ENCODE data around the gene PSMB2.
A peak's percentile ranks its signal among the peaks of the same experiment; 100 is the strongest.

PSMB2 gene

GRCh38 chr1:35675773-35676172 is 34.4 kb upstream of the PSMB2 start (continued):
- TF ChIP-seq, protein P1, sequence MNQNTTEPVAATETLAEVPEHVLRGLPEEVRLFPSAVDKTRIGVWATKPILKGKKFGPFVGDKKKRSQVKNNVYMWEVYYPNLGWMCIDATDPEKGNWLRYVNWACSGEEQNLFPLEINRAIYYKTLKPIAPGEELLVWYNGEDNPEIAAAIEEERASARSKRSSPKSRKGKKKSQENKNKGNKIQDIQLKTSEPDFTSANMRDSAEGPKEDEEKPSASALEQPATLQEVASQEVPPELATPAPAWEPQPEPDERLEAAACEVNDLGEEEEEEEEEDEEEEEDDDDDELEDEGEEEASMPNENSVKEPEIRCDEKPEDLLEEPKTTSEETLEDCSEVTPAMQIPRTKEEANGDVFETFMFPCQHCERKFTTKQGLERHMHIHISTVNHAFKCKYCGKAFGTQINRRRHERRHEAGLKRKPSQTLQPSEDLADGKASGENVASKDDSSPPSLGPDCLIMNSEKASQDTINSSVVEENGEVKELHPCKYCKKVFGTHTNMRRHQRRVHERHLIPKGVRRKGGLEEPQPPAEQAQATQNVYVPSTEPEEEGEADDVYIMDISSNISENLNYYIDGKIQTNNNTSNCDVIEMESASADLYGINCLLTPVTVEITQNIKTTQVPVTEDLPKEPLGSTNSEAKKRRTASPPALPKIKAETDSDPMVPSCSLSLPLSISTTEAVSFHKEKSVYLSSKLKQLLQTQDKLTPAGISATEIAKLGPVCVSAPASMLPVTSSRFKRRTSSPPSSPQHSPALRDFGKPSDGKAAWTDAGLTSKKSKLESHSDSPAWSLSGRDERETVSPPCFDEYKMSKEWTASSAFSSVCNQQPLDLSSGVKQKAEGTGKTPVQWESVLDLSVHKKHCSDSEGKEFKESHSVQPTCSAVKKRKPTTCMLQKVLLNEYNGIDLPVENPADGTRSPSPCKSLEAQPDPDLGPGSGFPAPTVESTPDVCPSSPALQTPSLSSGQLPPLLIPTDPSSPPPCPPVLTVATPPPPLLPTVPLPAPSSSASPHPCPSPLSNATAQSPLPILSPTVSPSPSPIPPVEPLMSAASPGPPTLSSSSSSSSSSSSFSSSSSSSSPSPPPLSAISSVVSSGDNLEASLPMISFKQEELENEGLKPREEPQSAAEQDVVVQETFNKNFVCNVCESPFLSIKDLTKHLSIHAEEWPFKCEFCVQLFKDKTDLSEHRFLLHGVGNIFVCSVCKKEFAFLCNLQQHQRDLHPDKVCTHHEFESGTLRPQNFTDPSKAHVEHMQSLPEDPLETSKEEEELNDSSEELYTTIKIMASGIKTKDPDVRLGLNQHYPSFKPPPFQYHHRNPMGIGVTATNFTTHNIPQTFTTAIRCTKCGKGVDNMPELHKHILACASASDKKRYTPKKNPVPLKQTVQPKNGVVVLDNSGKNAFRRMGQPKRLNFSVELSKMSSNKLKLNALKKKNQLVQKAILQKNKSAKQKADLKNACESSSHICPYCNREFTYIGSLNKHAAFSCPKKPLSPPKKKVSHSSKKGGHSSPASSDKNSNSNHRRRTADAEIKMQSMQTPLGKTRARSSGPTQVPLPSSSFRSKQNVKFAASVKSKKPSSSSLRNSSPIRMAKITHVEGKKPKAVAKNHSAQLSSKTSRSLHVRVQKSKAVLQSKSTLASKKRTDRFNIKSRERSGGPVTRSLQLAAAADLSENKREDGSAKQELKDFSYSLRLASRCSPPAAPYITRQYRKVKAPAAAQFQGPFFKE (tag by site-specific recombination; IDR thresholded peaks at IDR 0.05; ENCODE audit: borderline replicate concordance) = no peak
- no peak for TF ChIP-seq IKZF3 (tag by site-specific recombination; IDR thresholded peaks at IDR 0.05)
- no peak for TF ChIP-seq ZNF660 (tag by site-specific recombination; IDR thresholded peaks at IDR 0.05)
- TF ChIP-seq, protein P2, sequence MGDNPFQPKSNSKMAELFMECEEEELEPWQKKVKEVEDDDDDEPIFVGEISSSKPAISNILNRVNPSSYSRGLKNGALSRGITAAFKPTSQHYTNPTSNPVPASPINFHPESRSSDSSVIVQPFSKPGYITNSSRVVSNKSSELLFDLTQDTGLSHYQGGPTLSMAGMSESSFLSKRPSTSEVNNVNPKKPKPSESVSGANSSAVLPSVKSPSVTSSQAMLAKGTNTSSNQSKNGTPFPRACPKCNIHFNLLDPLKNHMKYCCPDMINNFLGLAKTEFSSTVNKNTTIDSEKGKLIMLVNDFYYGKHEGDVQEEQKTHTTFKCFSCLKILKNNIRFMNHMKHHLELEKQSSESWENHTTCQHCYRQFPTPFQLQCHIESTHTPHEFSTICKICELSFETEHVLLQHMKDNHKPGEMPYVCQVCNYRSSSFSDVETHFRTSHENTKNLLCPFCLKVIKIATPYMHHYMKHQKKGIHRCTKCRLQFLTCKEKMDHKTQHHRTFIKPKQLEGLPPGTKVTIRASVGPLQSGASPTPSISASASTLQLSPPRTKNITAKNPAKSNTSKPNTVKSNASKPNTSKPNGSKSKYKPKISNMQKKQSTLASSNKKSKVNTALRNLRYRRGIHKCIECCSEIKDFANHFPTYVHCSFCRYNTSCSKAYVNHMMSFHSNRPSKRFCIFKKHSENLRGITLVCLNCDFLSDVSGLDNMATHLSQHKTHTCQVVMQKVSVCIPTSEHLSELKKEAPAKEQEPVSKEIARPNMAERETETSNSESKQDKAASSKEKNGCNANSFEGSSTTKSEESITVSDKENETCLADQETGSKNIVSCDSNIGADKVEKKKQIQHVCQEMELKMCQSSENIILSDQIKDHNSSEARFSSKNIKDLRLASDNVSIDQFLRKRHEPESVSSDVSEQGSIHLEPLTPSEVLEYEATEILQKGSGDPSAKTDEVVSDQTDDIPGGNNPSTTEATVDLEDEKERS (tag by site-specific recombination; IDR thresholded peaks at IDR 0.05) = no peak
- no peak for TF ChIP-seq REPIN1 (tag by site-specific recombination; IDR thresholded peaks at IDR 0.05; ENCODE audit: low read depth)
- TF ChIP-seq, protein P3, sequence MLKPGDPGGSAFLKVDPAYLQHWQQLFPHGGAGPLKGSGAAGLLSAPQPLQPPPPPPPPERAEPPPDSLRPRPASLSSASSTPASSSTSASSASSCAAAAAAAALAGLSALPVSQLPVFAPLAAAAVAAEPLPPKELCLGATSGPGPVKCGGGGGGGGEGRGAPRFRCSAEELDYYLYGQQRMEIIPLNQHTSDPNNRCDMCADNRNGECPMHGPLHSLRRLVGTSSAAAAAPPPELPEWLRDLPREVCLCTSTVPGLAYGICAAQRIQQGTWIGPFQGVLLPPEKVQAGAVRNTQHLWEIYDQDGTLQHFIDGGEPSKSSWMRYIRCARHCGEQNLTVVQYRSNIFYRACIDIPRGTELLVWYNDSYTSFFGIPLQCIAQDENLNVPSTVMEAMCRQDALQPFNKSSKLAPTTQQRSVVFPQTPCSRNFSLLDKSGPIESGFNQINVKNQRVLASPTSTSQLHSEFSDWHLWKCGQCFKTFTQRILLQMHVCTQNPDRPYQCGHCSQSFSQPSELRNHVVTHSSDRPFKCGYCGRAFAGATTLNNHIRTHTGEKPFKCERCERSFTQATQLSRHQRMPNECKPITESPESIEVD (tag by site-specific recombination; IDR thresholded peaks at IDR 0.05) = no peak
- TF ChIP-seq ZNF792 (tag by site-specific recombination; IDR thresholded peaks at IDR 0.05) = no peak
- no peak for TF ChIP-seq ZNF580 (tag by site-specific recombination; IDR thresholded peaks at IDR 0.05)
- TF ChIP-seq MZF1 (tag by site-specific recombination; IDR thresholded peaks at IDR 0.05; ENCODE audit: borderline replicate concordance) = no peak
- TF ChIP-seq HOXD13 (CRISPR knock-in tag; IDR thresholded peaks at IDR 0.05; ENCODE audit: borderline replicate concordance) = no peak
- TF ChIP-seq ZNF600 (tag by site-specific recombination; IDR thresholded peaks at IDR 0.05) = peak; percentile 45; the same call in 1 of the 2 replicates
- TF ChIP-seq KLF8 (tag by site-specific recombination; IDR thresholded peaks at IDR 0.05) = no peak

GRCh38 chr1:35674111-35674510 is 32.8 kb upstream of the PSMB2 start:
- no peak overlapping the region for H3K27ac ChIP-seq (ENCODE audit: extremely low read depth, low read depth, low read length)
- CTCF ChIA-PET = no interaction called here
- H3K4me1 ChIP-seq (ENCODE audit: control insufficient read depth, insufficient read depth, low read length) = no peaks in the 10 kb centered on the region
- no peak overlapping the region for H3K4me3 ChIP-seq (ENCODE audit: low read depth, low read length)
- POLR2A ChIA-PET = no interaction called here
- no peaks in the 10 kb centered on the region for H3K36me3 ChIP-seq (ENCODE audit: control insufficient read depth in 2 of 2, insufficient read depth in 1 of 2, low read length in 2 of 2)
- H3K9me3 ChIP-seq (ENCODE audit: control insufficient read depth, insufficient read depth, low read depth, low read length) = no peaks in the 10 kb centered on the region
- TF ChIP-seq TSHZ1 (tag by site-specific recombination; IDR thresholded peaks at IDR 0.05; ENCODE audit: borderline replicate concordance) (no peak), MZF1 (tag by site-specific recombination; IDR thresholded peaks at IDR 0.05; ENCODE audit: borderline replicate concordance) (no peak), ZBTB20 (tag by site-specific recombination; IDR thresholded peaks at IDR 0.05) (no peak), SETDB1 (IDR thresholded peaks at IDR 0.05; ENCODE audit: insufficient read length, low read length) (no peak), ZNF654 (tag by site-specific recombination; IDR thresholded peaks at IDR 0.05; ENCODE audit: low read depth) (no peak), ZNF416 (tag by site-specific recombination; IDR thresholded peaks at IDR 0.05) (no peak), ZNF394 (tag by site-specific recombination; IDR thresholded peaks at IDR 0.05; ENCODE audit: borderline replicate concordance) (no peak), ZNF585B (tag by site-specific recombination; IDR thresholded peaks at IDR 0.05) (no peak), ZFP37 (tag by site-specific recombination; IDR thresholded peaks at IDR 0.05) (no peak)
- TF ChIP-seq, protein P4, sequence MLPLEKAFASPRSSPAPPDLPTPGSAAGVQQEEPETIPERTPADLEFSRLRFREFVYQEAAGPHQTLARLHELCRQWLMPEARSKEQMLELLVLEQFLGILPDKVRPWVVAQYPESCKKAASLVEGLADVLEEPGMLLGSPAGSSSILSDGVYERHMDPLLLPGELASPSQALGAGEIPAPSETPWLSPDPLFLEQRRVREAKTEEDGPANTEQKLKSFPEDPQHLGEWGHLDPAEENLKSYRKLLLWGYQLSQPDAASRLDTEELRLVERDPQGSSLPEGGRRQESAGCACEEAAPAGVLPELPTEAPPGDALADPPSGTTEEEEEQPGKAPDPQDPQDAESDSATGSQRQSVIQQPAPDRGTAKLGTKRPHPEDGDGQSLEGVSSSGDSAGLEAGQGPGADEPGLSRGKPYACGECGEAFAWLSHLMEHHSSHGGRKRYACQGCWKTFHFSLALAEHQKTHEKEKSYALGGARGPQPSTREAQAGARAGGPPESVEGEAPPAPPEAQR (tag by site-specific recombination; IDR thresholded peaks at IDR 0.05) = no peak

Data from HEK293 (cell line).